ENCODE data around the gene SLC39A11.

The SLC39A11 gene

DNA sequence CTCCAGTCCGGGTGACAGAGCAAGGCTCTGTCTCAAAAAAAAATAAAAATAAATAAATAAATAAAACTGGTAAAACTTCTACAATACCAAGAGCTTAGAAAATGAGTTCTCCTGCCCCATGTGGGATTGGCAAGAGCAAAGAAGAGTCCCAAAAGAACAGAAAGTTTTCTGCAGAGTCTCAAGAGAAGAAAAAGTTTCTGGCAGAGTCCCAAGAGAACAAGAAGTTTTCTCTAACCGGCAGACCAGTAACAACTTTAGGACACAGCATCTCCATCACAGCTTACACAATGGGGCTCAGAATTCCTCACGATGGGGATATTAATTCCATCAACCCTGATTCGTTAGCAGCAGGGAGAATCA is 1.1 kb downstream of the SLC39A11 start:
- Histone ChIP-seq H3K4me2 (peak overlapping the region; percentile 98), H4K20me1 (ENCODE audit: insufficient read depth) (no peaks in the 10 kb centered on the region), H3K4me1 (ENCODE audit: low read depth, poor library complexity, severe bottlenecking) (peaks cover 7% of the 10 kb centered on the region), H3K27ac (no peak overlapping the region), H3K36me3 (ENCODE audit: insufficient read depth) (no peaks in the 10 kb centered on the region), H3K4me3 (IDR thresholded peaks at IDR 0.05; ENCODE audit: insufficient read depth, low read depth, low read length) (no peak overlapping the region), H3K27me3 (ENCODE audit: insufficient read depth, low read depth) (no peaks in the 10 kb centered on the region), H2AFZ (ENCODE audit: low read depth) (peak overlapping the region; percentile 70; the same call in 1 of the 2 replicates), H3K9ac (peak overlapping the region; percentile 79; the same call in 1 of the 2 replicates), H3K79me2 (ENCODE audit: insufficient read depth, low read depth) (peaks cover 7% of the 10 kb centered on the region)
- TF ChIP-seq CTCF (conservative IDR thresholded peaks at IDR 0.05; ENCODE audit: low read depth, low read length): no peak

DNA sequence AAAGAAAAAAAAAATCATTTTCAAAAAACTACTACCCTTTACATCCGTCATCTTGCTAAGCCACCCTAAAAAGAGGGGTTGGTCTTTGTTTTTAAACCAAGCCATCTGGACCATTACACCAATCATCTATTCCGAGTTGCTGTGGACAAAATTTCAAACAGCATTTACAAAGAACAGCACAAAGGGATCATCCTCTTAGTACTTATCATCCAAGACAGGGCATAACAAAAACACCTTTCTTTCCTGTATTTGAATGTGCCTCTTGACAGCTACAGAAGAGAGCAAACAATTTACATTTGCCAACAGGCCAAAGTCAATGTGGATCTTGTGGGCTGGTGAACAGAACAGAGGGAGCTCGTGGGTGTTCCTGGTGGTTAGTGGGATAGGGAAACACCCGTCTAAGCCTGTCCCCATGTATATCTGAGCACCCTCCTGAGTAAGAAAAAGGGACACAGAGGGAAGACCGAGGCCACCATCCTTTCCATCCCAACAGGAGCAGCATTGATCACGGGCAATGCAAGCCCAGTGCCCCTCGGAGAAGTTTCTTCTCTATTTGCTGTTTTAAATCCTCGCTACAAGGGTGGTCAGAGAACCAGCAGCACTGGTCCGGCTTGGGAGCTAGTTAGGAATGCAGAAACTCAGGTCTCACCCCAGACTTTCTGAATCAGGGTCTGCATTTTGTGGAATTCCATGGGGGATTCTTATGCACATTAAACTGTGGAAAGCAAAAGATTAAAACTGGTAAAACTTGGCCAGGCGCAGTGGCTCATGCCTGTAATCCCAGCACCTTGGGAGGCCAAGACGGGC is 1.9 kb downstream of the SLC39A11 start:
- Histone ChIP-seq H3K27me3 (ENCODE audit: insufficient read depth, low read depth) (no peaks in the 10 kb centered on the region), H2AFZ (ENCODE audit: low read depth) (no peak overlapping the region), H3K9ac (no peak overlapping the region), H3K36me3 (ENCODE audit: insufficient read depth) (no peaks in the 10 kb centered on the region), H3K27ac (no peak overlapping the region), H4K20me1 (ENCODE audit: insufficient read depth) (no peaks in the 10 kb centered on the region), H3K79me2 (ENCODE audit: insufficient read depth, low read depth) (peaks cover 7% of the 10 kb centered on the region), H3K4me3 (IDR thresholded peaks at IDR 0.05; ENCODE audit: insufficient read depth, low read depth, low read length) (no peak overlapping the region), H3K4me1 (ENCODE audit: low read depth, poor library complexity, severe bottlenecking) (peaks cover 7% of the 10 kb centered on the region), H3K4me2 (peak overlapping the region; percentile 98; the same call in 1 of the 2 replicates)
- TF ChIP-seq CTCF (conservative IDR thresholded peaks at IDR 0.05; ENCODE audit: low read depth, low read length): no peak

DNA sequence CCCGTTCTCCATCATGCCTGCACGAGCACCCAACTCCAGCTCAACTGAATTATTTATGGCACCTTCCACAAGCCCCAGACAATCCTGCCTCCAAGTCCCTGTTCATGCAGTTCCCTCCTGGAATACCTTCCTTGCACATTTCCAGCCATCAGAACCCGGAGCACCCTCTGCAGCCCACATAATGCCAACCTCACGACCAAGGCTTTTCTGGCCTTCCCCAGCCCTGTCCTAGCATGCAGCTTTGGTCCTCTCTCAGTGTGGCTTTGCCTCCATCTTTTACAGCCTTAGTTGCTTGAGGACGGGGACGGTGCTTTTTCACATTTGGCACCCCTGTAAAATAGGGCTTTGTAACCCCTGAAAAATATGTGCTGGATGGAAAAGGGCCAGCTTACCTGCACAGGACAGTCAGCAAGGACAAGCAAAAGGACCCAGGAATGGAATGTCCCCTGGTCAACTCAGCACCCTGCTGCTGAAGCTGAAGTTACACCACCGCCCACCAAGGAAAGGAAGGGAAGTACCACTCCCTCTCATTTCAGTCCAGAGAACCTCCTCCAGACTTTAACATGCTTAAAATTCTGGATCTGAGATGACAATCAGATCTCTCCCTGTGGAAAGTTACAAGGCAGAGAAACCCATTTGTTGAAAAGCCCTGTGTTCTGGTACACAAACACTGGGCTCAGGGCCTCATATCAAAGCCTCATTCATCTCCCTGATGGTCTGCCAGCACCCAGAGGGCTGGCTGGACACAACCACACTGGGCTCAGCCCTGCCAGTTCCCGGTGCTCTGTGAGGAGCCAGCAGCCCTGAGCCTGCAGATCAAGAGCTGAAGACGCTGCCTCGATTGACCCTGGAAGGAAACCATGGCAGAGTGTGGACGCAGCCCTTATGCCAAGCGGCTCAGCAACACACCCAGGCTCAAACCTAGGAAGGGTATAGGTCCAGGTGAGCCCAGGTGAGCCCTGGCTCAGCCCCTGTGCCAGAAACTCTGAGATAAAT is 2.9 kb downstream of the SLC39A11 start:
- TF ChIP-seq CTCF (conservative IDR thresholded peaks at IDR 0.05; ENCODE audit: low read depth, low read length): no peak
- no peaks in the 10 kb centered on the region for H4K20me1 ChIP-seq (ENCODE audit: insufficient read depth)
- no peak overlapping the region for H3K9ac ChIP-seq
- H3K36me3 ChIP-seq (ENCODE audit: insufficient read depth): no peaks in the 10 kb centered on the region
- no peak overlapping the region for H3K4me2 ChIP-seq
- no peaks in the 10 kb centered on the region for H3K27me3 ChIP-seq (ENCODE audit: insufficient read depth, low read depth)
- peaks cover 7% of the 10 kb centered on the region for H3K4me1 ChIP-seq (ENCODE audit: low read depth, poor library complexity, severe bottlenecking)
- peaks cover 7% of the 10 kb centered on the region for H3K79me2 ChIP-seq (ENCODE audit: insufficient read depth, low read depth)
- H3K27ac ChIP-seq: no peak overlapping the region
- H3K4me3 ChIP-seq (IDR thresholded peaks at IDR 0.05; ENCODE audit: insufficient read depth, low read depth, low read length): no peak overlapping the region
- no peak overlapping the region for H2AFZ ChIP-seq (ENCODE audit: low read depth)

GRCh38 chr17:73088561-73088960 is 3.9 kb downstream of the SLC39A11 start:
- no peaks in the 10 kb centered on the region for H3K27me3 ChIP-seq (ENCODE audit: insufficient read depth, low read depth)
- no peak overlapping the region for H3K9ac ChIP-seq
- H2AFZ ChIP-seq (ENCODE audit: low read depth): no peak overlapping the region
- no peaks in the 10 kb centered on the region; the same call in 1 of the 2 replicates for H3K36me3 ChIP-seq (ENCODE audit: insufficient read depth)
- TF ChIP-seq CTCF (conservative IDR thresholded peaks at IDR 0.05; ENCODE audit: low read depth, low read length): no peak
- H3K4me1 ChIP-seq (ENCODE audit: low read depth, poor library complexity, severe bottlenecking): peaks cover 7% of the 10 kb centered on the region
- H3K4me2 ChIP-seq: no peak overlapping the region
- no peaks in the 10 kb centered on the region for H4K20me1 ChIP-seq (ENCODE audit: insufficient read depth)
- no peak overlapping the region for H3K27ac ChIP-seq
- no peak overlapping the region for H3K4me3 ChIP-seq (IDR thresholded peaks at IDR 0.05; ENCODE audit: insufficient read depth, low read depth, low read length)
- H3K79me2 ChIP-seq (ENCODE audit: insufficient read depth, low read depth): peaks cover 7% of the 10 kb centered on the region
